Neural progenitor cell (in vitro differentiated cells): Measurements from ENCODE around the gene TRMT61A. TPM values are rescaled to one million over a fixed set of nuclear protein-coding genes. Genes with fewer than 3 reads are reported as not detected.
"Not testable (repeated sequence)": the region's sequence is repeated elsewhere in the genome, so short reads cannot be mapped to it uniquely, and the experiment has no call there.

Experiments used
- DNase-seq: peaks from one replicate; pipeline ENCODE4 v3.0.0-alpha.2; 2016; ENCODE audit warnings: low spot score
- H2AFZ ChIP-seq: fragments of 200-600 bp; sonication (generic); replicated peaks from 2 replicates; pipeline ENCODE4 v1.6.1; 2016; ENCODE audit warnings: antibody characterized with exemption
- H3F3A ChIP-seq: fragments of 200-600 bp; sonication (generic); 2 replicates; pipeline ENCODE4 v1.6.1; 2016; ENCODE audit warnings: antibody characterized with exemption, low read depth
- H3K27ac ChIP-seq: fragments of 200-600 bp; sonication (generic); 2 replicates; pipeline ENCODE4 v1.5.1; 2016; ENCODE audit warnings: mild to moderate bottlenecking
- H3K27me3 ChIP-seq: fragments of 200-600 bp; sonication (generic); 2 replicates; pipeline ENCODE4 v1.6.1; 2016; ENCODE audit warnings: mild to moderate bottlenecking, moderate library complexity
- H3K36me3 ChIP-seq: fragments of 200-600 bp; sonication (generic); 2 replicates; pipeline ENCODE4 v1.5.1; 2016
- H3K4me1 ChIP-seq: fragments of 200-600 bp; sonication (generic); 2 replicates; pipeline ENCODE4 v1.6.1; 2016; ENCODE audit warnings: mixed run types
- H3K4me2 ChIP-seq: fragments of 200-600 bp; sonication (generic); 2 replicates; pipeline ENCODE4 v1.6.1; 2016
- H3K4me3 ChIP-seq: fragments of 200-600 bp; sonication (generic); 2 replicates; pipeline ENCODE4 v1.5.1; 2016
- H3K79me2 ChIP-seq: fragments of 200-600 bp; sonication (generic); 2 replicates; pipeline ENCODE4 v1.6.1; 2016; ENCODE audit warnings: low read depth
- H3K9ac ChIP-seq: fragments of 200-600 bp; sonication (generic); 2 replicates; pipeline ENCODE4 v1.6.1; 2016
- H3K9me3 ChIP-seq: fragments of 200-600 bp; sonication (generic); 2 replicates; pipeline ENCODE4 v1.5.1; 2016; ENCODE audit warnings: low read depth
- H4K20me1 ChIP-seq: fragments of 200-600 bp; sonication (generic); 2 replicates; pipeline ENCODE4 v1.6.1; 2016; ENCODE audit warnings: low read depth
- H3K27ac Mint-ChIP-seq: 3 replicates; pipeline ENCODE4 v1.8.0; 2021; ENCODE audit warnings: mixed read lengths
- H3K27me3 Mint-ChIP-seq: 2 replicates; pipeline ENCODE4 v1.8.0; 2022; ENCODE audit warnings: low read depth, mild to moderate bottlenecking, inconsistent platforms, moderate library complexity, mixed read lengths; ENCODE audit not compliant: insufficient read depth
- H3K36me3 Mint-ChIP-seq: 3 replicates; pipeline ENCODE4 v1.8.0; 2021; ENCODE audit warnings: mixed read lengths
- H3K4me1 Mint-ChIP-seq: 3 replicates; pipeline ENCODE4 v1.8.0; 2021; ENCODE audit warnings: mixed read lengths
- H3K4me3 Mint-ChIP-seq: 3 replicates; pipeline ENCODE4 v1.8.0; 2021; ENCODE audit warnings: mild to moderate bottlenecking, moderate library complexity, mixed read lengths
- H3K9me3 Mint-ChIP-seq: 3 replicates; pipeline ENCODE4 v1.8.0; 2020; ENCODE audit warnings: mixed read lengths
- EZH2 ChIP-seq: fragments of 200-600 bp; sonication (generic); IDR thresholded peaks from 2 replicates; pipeline ENCODE4 v1.6.1; 2017; ENCODE audit warnings: antibody characterized with exemption, mild to moderate bottlenecking, moderate library complexity
- EZH2phosphoT487 ChIP-seq: fragments of 200-600 bp; sonication (generic); IDR thresholded peaks from 2 replicates; pipeline ENCODE4 v1.6.1; 2017; ENCODE audit warnings: antibody characterized with exemption
- total RNA-seq: library from RNA; depleted of rRNA; stranded (reverse); fragments of >200 nt; gene quantifications from 2 replicates; pipeline ENCODE4 v1.2.3, GENCODE V29; 2015; ENCODE audit warnings: low replicate concordance
- TF ChIP-seq, protein P1 (sequence below): fragments of 200-600 bp; sonication (generic); IDR thresholded peaks from 2 replicates; pipeline ENCODE4 v1.5.1; 2017; ENCODE audit warnings: antibody characterized with exemption, mild to moderate bottlenecking

The TRMT61A gene
- total RNA-seq, 1 donor from 2014 or later = 1.2 TPM

DNA sequence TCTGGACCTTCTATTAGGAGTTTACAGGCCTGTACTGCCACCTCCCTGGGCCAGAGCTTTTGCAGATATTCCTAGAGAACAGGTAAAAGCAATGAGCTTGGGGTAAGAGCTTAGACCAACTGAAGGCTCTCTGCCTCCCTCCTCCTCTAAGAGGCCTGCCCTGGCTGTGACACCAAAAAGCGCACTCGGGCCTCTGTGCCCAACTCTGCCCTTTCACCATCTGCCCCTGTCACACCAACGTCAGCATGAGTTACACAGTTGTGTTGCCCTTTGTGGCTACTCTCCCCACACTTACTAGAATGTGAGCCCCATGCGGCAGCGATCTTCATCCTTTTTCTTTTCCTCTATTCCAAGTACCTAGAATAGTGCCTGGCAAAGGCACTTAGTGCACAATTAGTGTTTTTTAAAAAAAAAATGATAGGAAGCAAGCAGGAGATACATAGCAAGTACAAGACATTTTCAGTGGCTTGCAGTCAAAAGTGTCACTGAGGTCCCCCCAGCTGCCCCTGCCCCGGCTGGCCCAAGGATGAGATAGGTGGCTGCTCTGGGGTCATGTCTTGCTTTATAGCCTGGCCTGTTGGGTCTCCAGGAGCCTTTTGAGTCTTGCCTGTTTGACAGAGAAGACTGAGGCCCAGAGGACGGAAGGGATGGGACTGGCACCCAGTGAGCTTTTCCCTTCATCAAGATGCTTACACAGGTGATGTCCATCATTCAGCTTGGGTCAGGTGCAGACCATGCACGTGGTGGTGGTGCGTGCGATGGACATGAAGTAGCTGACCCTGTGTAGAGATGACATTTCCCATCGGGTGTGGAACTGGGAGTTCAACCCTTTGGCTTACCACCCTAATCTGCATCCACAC, 18.9 kb upstream of the TRMT61A start:
- Mint-ChIP-seq H3K27ac (no peak overlapping the region), H3K4me1 (peaks cover 11% of the 10 kb centered on the region), H3K9me3 (no peaks in the 10 kb centered on the region), H3K4me3 (peak overlapping the region; percentile 67), H3K27me3 (peaks cover 5% of the 10 kb centered on the region), H3K36me3 (peaks cover 26% of the 10 kb centered on the region)
- no peak overlapping the region for H3K4me2 ChIP-seq
- H3F3A ChIP-seq = no peaks in the 10 kb centered on the region
- no peaks in the 10 kb centered on the region for H4K20me1 ChIP-seq
- H3K4me1 ChIP-seq = no peaks in the 10 kb centered on the region
- TF ChIP-seq EZH2 (no peak), EZH2phosphoT487 (no peak)
- TF ChIP-seq, protein P1, sequence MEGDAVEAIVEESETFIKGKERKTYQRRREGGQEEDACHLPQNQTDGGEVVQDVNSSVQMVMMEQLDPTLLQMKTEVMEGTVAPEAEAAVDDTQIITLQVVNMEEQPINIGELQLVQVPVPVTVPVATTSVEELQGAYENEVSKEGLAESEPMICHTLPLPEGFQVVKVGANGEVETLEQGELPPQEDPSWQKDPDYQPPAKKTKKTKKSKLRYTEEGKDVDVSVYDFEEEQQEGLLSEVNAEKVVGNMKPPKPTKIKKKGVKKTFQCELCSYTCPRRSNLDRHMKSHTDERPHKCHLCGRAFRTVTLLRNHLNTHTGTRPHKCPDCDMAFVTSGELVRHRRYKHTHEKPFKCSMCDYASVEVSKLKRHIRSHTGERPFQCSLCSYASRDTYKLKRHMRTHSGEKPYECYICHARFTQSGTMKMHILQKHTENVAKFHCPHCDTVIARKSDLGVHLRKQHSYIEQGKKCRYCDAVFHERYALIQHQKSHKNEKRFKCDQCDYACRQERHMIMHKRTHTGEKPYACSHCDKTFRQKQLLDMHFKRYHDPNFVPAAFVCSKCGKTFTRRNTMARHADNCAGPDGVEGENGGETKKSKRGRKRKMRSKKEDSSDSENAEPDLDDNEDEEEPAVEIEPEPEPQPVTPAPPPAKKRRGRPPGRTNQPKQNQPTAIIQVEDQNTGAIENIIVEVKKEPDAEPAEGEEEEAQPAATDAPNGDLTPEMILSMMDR = no peak
- no peaks in the 10 kb centered on the region for H3K9me3 ChIP-seq
- no peak overlapping the region for H3K27ac ChIP-seq
- H3K9ac ChIP-seq = no peak overlapping the region
- H2AFZ ChIP-seq = no peak overlapping the region
- H3K4me3 ChIP-seq = no peak overlapping the region
- no peaks in the 10 kb centered on the region for H3K79me2 ChIP-seq
- DNase-seq = no peak
- no peaks in the 10 kb centered on the region for H3K27me3 ChIP-seq
- no peaks in the 10 kb centered on the region for H3K36me3 ChIP-seq

GRCh38 chr14:103510724-103511693, 18.0 kb upstream of the TRMT61A start:
- no peak overlapping the region for H3K4me2 ChIP-seq
- H3K4me3 ChIP-seq = no peak overlapping the region
- H2AFZ ChIP-seq = no peak overlapping the region
- Mint-ChIP-seq H3K27ac (no peak overlapping the region), H3K4me1 (peaks cover 9% of the 10 kb centered on the region), H3K4me3 (peak overlapping the region; percentile 67), H3K9me3 (no peaks in the 10 kb centered on the region), H3K27me3 (peaks cover 3% of the 10 kb centered on the region), H3K36me3 (peaks cover 22% of the 10 kb centered on the region)
- H3F3A ChIP-seq = no peaks in the 10 kb centered on the region
- no peak overlapping the region for H3K9ac ChIP-seq
- H3K27ac ChIP-seq = no peak overlapping the region
- no peaks in the 10 kb centered on the region for H4K20me1 ChIP-seq
- no peaks in the 10 kb centered on the region for H3K27me3 ChIP-seq
- H3K9me3 ChIP-seq = no peaks in the 10 kb centered on the region
- TF ChIP-seq EZH2phosphoT487 (no peak), EZH2 (no peak)
- TF ChIP-seq, protein P1 = no peak
- H3K4me1 ChIP-seq = no peaks in the 10 kb centered on the region
- H3K79me2 ChIP-seq = no peaks in the 10 kb centered on the region
- no peaks in the 10 kb centered on the region for H3K36me3 ChIP-seq
- no peak for DNase-seq

GRCh38 chr14:103512180-103512579, 16.8 kb upstream of the TRMT61A start:
- Mint-ChIP-seq H3K36me3 (peaks cover 20% of the 10 kb centered on the region), H3K4me1 (peaks cover 19% of the 10 kb centered on the region), H3K27ac (peak overlapping the region; percentile 2)
- H3K4me3 Mint-ChIP-seq, H3K4me1 ChIP-seq, H3K9me3 Mint-ChIP-seq, H2AFZ ChIP-seq, H3F3A ChIP-seq, DNase-seq, H3K4me2 ChIP-seq, H3K9me3 ChIP-seq, H3K79me2 ChIP-seq, H3K27me3 ChIP-seq, H3K27me3 Mint-ChIP-seq, H3K27ac ChIP-seq, H3K4me3 ChIP-seq, H4K20me1 ChIP-seq, H3K9ac ChIP-seq, H3K36me3 ChIP-seq: not testable (repeated sequence)
